ENCODE results near the gene SLCO1B3. TPM values are rescaled to one million over a fixed set of nuclear protein-coding genes. Genes with fewer than 3 reads are reported as not detected.

SLCO1B3 gene
- total and polyA plus RNA-seq, 9 of the 15 experiments (the other 6 are each of a cell fraction or from before 2014, with no cell fraction given): not detected

- BruUV-seq (replicated peaks): no TSS peak
- no peak overlapping the region for H2AFZ ChIP-seq (ENCODE audit: low read depth, low read length)
- no peaks in the 10 kb centered on the region for H4K20me1 ChIP-seq (replicated peaks; ENCODE audit: control insufficient read depth, insufficient read depth, low read length)
- H3K9me3 ChIP-seq (replicated peaks; ENCODE audit: control insufficient read depth, insufficient read depth, low read depth, low read length): no peaks in the 10 kb centered on the region
- FAIRE-seq (no peak), DNase-seq (ENCODE audit: extremely low read depth in 1 of 4, low spot score in 3 of 4) (no peak), ATAC-seq (no peak)
- H3K36me3 ChIP-seq (ENCODE audit: control insufficient read depth, insufficient read depth, low read length): no peaks in the 10 kb centered on the region
- no peak overlapping the region for H3K27ac ChIP-seq (ENCODE audit: extremely low read depth, low read depth, low read length)
- ChIA-PET POLR2A (no interaction called here), CTCF (ENCODE audit: low intra/inter-chr PET ratio) (no interaction called here)
- no peaks in the 10 kb centered on the region for H3K4me1 ChIP-seq (replicated peaks in 1 of 2; ENCODE audit: control insufficient read depth in 2 of 2, insufficient read depth in 2 of 2, low read length in 2 of 2)
- 0% methylated on average over 14 of the region's 51 CpGs for WGBS (ENCODE audit: insufficient coverage, low coverage, missing lambda C conversion rate)
- H3K4me3 ChIP-seq: no peak overlapping the region
- no peaks in the 10 kb centered on the region for H3K27me3 ChIP-seq (ENCODE audit: control insufficient read depth in 2 of 2, insufficient read depth in 2 of 2, low read length in 2 of 2)
- no peak overlapping the region for H3K4me2 ChIP-seq (ENCODE audit: insufficient read depth, low read length)
- H3K79me2 ChIP-seq (ENCODE audit: control insufficient read depth, insufficient read depth, low read length): no peaks in the 10 kb centered on the region
- intact Hi-C loops (cut with micrococcal nuclease) (no loop called here), in situ Hi-C loops (cut with MboI) (no loop called here)
- no peak overlapping the region for H3K9ac ChIP-seq (ENCODE audit: insufficient read depth in 1 of 2, low read depth in 2 of 2, low read length in 2 of 2)
- H3K9me1 ChIP-seq (ENCODE audit: control insufficient read depth, insufficient read depth, low read length): no peaks in the 10 kb centered on the region
- no peak for TF ChIP-seq THAP7 (CRISPR knock-in tag; IDR thresholded peaks at IDR 0.05)
- no peak for TF ChIP-seq CHD2 (IDR thresholded peaks at IDR 0.05; ENCODE audit: low read depth, low read length)
- TF ChIP-seq RAD51 (IDR thresholded peaks at IDR 0.05; ENCODE audit: borderline replicate concordance, low read depth): no peak
- TF ChIP-seq ZBTB5 (IDR thresholded peaks at IDR 0.05): no peak
- TF ChIP-seq ZNF589 (CRISPR knock-in tag; IDR thresholded peaks at IDR 0.05; ENCODE audit: low read depth): no peak
- no peak for TF ChIP-seq POLR2B (IDR thresholded peaks at IDR 0.05; ENCODE audit: low read depth, partially characterized antibody)
- TF ChIP-seq CGGBP1 (CRISPR knock-in tag; IDR thresholded peaks at IDR 0.05): no peak
- no peak for TF ChIP-seq TEAD2 (tag; IDR thresholded peaks at IDR 0.05)
- no peak for TF ChIP-seq ATF1 (CRISPR knock-in tag; IDR thresholded peaks at IDR 0.05)
- TF ChIP-seq ATF1 (tag; IDR thresholded peaks at IDR 0.05): no peak
- TF ChIP-seq PML (IDR thresholded peaks at IDR 0.05; ENCODE audit: low read length): no peak
- no peak for TF ChIP-seq ZNF431 (CRISPR knock-in tag; IDR thresholded peaks at IDR 0.05)
- TF ChIP-seq UBTF (IDR thresholded peaks at IDR 0.05; ENCODE audit: borderline replicate concordance in 1 of 2, low read depth in 2 of 2, low read length in 2 of 2): no peak
- no peak for TF ChIP-seq RBM39 (optimal IDR thresholded peaks at IDR 0.05; ENCODE audit: low read depth, low read length)
- no peak for TF ChIP-seq ARID2 (IDR thresholded peaks at IDR 0.05)
- no peak for TF ChIP-seq RFX5 (IDR thresholded peaks at IDR 0.05; ENCODE audit: low read depth, low read length)
- TF ChIP-seq CEBPB (tag; IDR thresholded peaks at IDR 0.05): no peak
- no peak for TF ChIP-seq MAX (CRISPR knock-in tag; IDR thresholded peaks at IDR 0.05)
- no peak for TF ChIP-seq CXXC5 (CRISPR knock-in tag; IDR thresholded peaks at IDR 0.05)
These were observed 3.1 kb upstream of the SLCO1B3 start for GRCh38 chr12:20807192-20808080.
